ENCODE measurements around the gene F13B. TPM values are rescaled to one million over a fixed set of nuclear protein-coding genes. Genes with fewer than 3 reads are reported as not detected.
"Not testable (repeated sequence)": the region's sequence is repeated elsewhere in the genome, so short reads cannot be mapped to it uniquely, and the experiment has no call there.

F13B gene
- total RNA-seq, 1 donor from 2014 or later: not detected

GRCh38 chr1:197100677-197101076 is 33.6 kb upstream of the F13B start:
- TF ChIP-seq CTCF (IDR thresholded peaks at IDR 0.05): no peak
- Histone ChIP-seq H3K4me1 (no peaks in the 10 kb centered on the region), H3K4me3 (no peak overlapping the region), H3K9me3 (no peaks in the 10 kb centered on the region), H3K27ac (no peak overlapping the region), H3K36me3 (no peaks in the 10 kb centered on the region), H3K27me3 (no peaks in the 10 kb centered on the region)
- no peak for DNase-seq (ENCODE audit: low spot score in 2 of 2)
- intact Hi-C loops (cut with DNase I): no loop called here

DNA sequence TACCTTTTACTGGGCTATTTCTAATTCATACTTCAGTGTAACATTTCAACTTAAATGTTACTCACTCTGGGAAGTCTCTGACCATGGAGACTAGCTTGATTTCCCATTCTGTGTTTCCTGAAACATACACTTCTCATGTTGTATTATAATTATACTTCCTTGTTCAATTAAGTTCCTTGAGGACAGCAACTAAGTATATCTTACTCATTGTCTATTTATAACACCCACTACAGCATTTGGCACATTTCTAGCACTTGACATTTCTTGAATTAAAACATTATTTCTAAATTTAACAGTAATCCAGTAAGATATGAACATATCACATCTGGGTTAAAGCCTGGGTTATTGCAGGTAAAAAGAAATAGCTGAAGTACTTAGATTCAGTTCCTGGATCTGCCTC is 32.4 kb upstream of the F13B start:
- no peaks in the 10 kb centered on the region for H3K4me1 ChIP-seq
- H3K4me3 ChIP-seq: no peak overlapping the region
- no peaks in the 10 kb centered on the region for H3K36me3 ChIP-seq
- H3K9me3 ChIP-seq: no peaks in the 10 kb centered on the region
- no peak for DNase-seq (ENCODE audit: low spot score in 2 of 2)
- H3K27ac ChIP-seq: no peak overlapping the region
- intact Hi-C loops (cut with DNase I): no loop called here
- no peaks in the 10 kb centered on the region for H3K27me3 ChIP-seq
- no peak for TF ChIP-seq CTCF (IDR thresholded peaks at IDR 0.05)

- H3K4me1 ChIP-seq; H3K9me3 ChIP-seq; DNase-seq (ENCODE audit: low spot score in 2 of 2); H3K4me3 ChIP-seq; H3K27me3 ChIP-seq; intact Hi-C loops (cut with DNase I); H3K36me3 ChIP-seq; H3K27ac ChIP-seq: not testable (repeated sequence)
These were observed 29.9 kb upstream of the F13B start for GRCh38 chr1:197096971-197097370.

DNA sequence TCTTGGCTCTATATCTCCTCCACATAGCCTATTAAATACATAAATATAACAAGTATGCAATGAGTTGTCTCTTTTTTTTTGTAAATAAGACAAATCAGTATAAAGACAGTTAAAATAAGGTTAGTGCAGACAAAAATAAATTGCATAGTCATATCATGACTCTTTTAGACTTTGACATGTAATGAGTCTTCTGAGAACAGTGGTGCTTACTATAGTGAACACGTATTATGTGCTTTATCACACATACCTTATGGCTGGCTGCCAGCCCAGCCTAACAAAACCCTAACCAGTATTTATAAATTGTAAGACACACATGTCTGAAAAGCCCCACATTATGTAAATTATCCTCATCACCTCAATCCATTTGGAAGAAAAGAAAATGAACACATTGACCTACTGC is 29.1 kb upstream of the F13B start:
- no peaks in the 10 kb centered on the region for H3K36me3 ChIP-seq
- no peaks in the 10 kb centered on the region for H3K27me3 ChIP-seq
- intact Hi-C loops (cut with DNase I): no loop called here
- no peak for TF ChIP-seq CTCF (IDR thresholded peaks at IDR 0.05)
- H3K4me1 ChIP-seq: no peaks in the 10 kb centered on the region
- H3K4me3 ChIP-seq: no peak overlapping the region
- no peak for DNase-seq (ENCODE audit: low spot score in 2 of 2)
- no peaks in the 10 kb centered on the region for H3K9me3 ChIP-seq
- no peak overlapping the region for H3K27ac ChIP-seq

- no peaks in the 10 kb centered on the region for H3K9me3 ChIP-seq
- H3K4me3 ChIP-seq: no peak overlapping the region
- H3K27me3 ChIP-seq: no peaks in the 10 kb centered on the region
- no peaks in the 10 kb centered on the region for H3K4me1 ChIP-seq
- no peak for TF ChIP-seq CTCF (IDR thresholded peaks at IDR 0.05)
- DNase-seq (ENCODE audit: low spot score in 2 of 2): no peak
- no peak overlapping the region for H3K27ac ChIP-seq
- intact Hi-C loops (cut with DNase I): no loop called here
- H3K36me3 ChIP-seq: no peaks in the 10 kb centered on the region
These were observed 26.3 kb upstream of the F13B start for GRCh38 chr1:197093226-197093885.

DNA sequence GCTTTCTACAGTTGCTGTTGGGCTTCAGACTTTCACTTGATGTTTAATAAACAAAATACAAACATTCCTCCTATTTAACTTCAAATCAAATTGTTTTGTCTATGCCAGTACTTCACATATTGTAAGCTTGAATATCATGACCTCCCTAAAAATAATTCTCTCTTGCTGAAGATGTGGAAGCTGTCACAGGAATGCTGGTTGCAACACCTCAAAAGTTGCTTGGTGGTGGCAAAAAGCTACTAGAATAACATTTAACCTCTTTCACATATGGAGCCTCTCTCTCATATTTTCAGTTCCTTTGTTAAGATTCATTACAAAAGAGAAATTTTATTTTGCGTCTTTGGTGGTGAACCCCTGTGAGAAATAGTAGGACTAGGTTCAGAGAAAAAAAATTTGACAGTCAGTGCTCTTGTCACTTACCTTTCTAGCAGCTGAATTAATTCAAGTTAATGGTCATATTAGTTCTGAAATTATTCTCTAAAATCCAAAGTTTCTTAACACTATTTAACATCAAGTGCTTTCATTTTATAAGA is 25.5 kb upstream of the F13B start:
- no peaks in the 10 kb centered on the region for H3K27me3 ChIP-seq
- intact Hi-C loops (cut with DNase I): no loop called here
- no peaks in the 10 kb centered on the region for H3K36me3 ChIP-seq
- no peak for TF ChIP-seq CTCF (IDR thresholded peaks at IDR 0.05)
- no peak overlapping the region for H3K27ac ChIP-seq
- no peaks in the 10 kb centered on the region for H3K9me3 ChIP-seq
- H3K4me1 ChIP-seq: no peaks in the 10 kb centered on the region
- H3K4me3 ChIP-seq: no peak overlapping the region
- DNase-seq (ENCODE audit: low spot score in 2 of 2): no peak

Measured in ascending aorta (tissue), 2 donors.